GM21381 (cell line): ENCODE measurements around the gene NKX6-2.
"Not testable (repeated sequence)": the region's sequence is repeated elsewhere in the genome, so short reads cannot be mapped to it uniquely, and the experiment has no call there.

Source experiments
- ATAC-seq: cut with Tn5 transposase; IDR thresholded peaks from one replicate; pipeline ENCODE4 v1.9.1; 2021; ENCODE audit warnings: mild to moderate bottlenecking, moderate library complexity; ENCODE audit not compliant: unreplicated experiment

The NKX6-2 gene

GRCh38 chr10:132785723-132786475 lies at the start of gene NKX6-2:
TSS of gene NKX6-2 (minus strand) at chr10:132786147. CDS start at chr10:132785948, 199 bp downstream.
- ATAC-seq = no peak

DNA sequence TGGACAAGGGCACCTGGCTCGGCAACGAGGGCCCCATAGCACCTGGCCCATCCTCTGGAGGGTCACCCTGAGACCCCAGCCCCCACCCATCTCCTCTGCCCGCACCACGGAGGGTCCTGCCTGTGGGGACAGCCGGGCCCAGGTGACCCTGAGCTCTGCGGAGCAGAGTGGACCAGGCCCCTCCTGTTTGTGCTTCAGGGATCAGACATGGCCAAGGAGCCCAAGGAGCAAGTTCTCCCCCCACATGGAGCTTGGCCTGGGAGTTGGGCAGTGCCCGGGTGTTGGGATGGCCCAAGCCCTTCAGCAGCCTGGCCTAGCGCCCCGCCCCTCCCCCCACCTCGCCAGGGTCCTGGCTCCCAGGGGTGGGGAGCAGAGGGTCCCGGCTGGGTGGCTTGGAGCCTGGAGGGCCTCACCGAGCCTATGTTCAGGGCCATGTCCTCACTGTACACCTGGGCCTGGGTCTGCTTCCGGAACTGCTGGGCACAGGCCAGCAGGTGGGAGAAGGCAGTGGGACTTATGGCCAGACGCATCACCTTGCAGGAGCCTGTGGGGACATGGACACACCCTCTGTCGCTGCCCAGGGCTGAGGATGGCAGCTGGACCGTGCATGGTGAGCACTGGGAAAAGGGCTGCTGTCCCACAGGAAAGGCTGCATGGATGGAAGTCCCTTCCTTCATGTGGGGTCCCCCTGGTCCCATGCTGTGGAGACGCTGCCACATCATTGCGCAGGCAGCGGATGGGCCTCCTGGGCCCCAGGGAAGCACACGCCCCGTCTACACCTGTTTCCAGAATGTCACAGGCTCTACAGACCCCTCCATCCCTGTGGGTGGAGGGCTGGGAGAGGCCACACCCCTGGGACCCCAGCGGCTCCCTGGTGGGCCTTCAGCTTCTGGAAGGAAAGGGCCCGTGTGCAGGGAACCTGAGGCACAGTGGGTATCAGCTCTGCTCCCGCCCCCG lies 49.2 kb upstream of the NKX6-2 start:
- no peak for ATAC-seq

DNA sequence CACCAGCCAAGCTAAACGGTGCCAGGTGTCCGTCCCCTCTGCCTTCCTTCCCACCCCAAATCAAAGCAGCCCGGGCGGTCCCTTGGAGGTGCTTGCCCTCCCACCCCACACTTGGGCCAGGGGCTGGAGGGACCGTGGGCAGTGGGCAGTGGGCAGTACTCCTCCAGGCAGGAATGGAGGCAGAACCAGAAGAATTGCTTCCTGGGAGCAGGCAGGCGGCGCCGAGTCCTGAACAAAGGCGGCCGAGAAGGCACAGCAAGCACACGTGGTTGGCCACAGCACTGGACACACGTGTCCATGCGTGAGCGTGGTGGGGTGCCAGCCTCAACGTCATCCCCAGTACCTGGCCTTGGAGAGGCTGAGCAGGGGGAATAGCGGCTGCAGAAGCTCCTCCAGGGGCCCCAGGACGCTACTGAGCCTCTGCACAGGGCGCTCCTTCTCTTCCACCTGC lies 48.4 kb upstream of the NKX6-2 start:
- no peak for ATAC-seq

GRCh38 chr10:132833421-132834111 lies 47.6 kb upstream of the NKX6-2 start:
- ATAC-seq = no peak

DNA sequence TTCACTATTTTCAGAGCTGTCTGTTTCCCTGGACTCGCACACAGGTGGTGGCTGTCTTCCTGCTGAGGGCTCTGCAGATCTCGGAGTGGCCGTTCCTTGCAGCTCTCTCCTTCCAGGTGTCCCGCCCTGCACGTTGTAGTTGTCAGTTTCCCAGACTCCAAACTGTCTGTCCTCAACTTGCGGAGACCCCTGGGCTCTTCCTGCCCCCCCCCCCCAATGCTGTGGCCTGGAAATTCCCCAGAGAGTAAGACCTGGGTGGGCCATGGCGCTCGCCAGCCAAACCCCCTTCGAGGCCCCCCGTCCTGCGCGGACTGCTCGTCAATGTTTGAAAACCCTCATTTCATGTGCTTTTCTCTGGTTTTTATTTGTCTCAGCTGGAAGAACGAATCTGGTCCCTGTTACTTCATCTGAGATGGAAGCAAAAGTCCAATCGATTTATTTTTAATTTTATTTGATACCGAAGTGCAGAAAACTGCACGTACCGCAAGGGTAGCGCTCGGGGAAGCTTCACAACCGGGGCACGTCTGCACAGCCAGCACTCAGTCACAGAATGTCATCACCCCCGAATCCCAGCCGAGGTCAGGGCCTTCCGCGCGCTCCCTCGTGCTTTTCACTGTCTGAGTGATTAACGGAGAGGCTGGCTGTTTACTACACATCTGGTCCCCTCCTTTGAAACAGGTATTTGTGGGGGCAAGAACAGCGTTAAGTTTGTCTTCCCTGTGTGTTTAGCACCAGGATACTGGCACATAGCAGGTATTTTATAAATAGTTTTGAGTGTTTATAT lies 46.4 kb upstream of the NKX6-2 start:
- no peak for ATAC-seq

DNA sequence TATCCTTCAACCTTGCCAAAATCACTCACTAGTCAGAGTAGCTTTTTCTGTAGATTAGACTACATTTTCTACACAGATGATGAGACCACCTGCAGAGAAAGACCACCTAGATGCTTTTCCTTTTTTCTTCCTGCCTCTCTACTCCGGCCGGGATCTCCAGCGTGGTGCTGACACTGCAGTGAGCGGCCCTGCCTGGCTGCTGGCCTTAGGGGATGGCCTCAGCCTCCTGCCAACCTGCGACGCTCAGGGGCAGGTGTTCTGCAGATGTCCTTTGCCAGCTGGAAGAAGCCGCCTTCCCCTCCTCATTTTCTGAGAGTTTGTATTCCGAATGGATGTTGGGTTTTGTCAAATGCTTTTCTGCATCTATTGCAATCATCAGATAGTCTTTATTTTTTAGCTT lies 43.5 kb upstream of the NKX6-2 start:
- no peak for ATAC-seq

DNA sequence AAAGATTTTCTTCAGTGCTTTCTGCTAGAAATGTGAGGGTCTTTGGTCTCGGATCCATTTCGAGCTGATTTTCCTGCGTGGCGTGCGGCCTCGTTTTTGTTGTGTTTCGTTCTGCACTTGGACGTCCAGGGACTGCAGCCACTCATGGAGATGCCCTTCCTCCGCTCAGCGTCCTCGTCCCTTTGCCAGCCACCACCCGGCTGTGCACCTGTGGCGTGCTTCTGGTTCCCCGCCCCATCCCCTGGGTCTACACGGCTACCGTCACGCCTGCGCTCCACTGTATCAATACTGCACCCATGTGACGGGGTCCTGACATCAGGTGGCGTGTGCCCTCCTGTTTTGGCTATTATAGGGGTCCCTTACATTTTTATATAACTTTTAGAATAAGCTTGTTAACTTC lies 42.7 kb upstream of the NKX6-2 start:
- ATAC-seq = no peak

- no peak for ATAC-seq
Observed at GRCh38 chr10:132827861-132828539, 42.1 kb upstream of the NKX6-2 start.

GRCh38 chr10:132827423-132827789 lies 41.5 kb upstream of the NKX6-2 start:
- ATAC-seq = no peak

GRCh38 chr10:132826524-132827422 lies 40.8 kb upstream of the NKX6-2 start:
- ATAC-seq = no peak

- not testable (repeated sequence) for ATAC-seq
Observed at GRCh38 chr10:132825783-132826523, 40.0 kb upstream of the NKX6-2 start.

- ATAC-seq = no peak
Observed at GRCh38 chr10:132820056-132820455, 34.1 kb upstream of the NKX6-2 start.

GRCh38 chr10:132817701-132818211 lies 31.8 kb upstream of the NKX6-2 start:
- no peak for ATAC-seq

DNA sequence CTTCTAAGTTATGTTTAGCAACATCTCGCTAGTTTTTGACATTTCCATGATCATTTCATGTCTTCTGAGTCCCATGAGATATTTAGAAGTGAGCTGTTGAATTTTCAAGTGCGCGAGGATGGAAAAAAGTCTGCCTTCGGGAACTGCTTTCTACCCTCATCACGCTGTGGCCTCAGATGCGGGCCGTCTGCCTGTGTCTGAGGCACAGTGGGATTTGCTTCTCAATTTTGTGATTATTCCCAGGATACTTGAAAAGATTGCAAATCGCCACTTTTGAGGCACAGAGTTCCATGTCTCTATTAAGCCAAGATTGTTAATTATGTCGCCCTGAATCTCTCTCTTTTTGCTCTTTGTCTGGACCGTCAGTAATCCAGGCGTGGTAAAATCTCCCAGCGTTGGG lies 30.8 kb upstream of the NKX6-2 start:
- no peak for ATAC-seq

DNA sequence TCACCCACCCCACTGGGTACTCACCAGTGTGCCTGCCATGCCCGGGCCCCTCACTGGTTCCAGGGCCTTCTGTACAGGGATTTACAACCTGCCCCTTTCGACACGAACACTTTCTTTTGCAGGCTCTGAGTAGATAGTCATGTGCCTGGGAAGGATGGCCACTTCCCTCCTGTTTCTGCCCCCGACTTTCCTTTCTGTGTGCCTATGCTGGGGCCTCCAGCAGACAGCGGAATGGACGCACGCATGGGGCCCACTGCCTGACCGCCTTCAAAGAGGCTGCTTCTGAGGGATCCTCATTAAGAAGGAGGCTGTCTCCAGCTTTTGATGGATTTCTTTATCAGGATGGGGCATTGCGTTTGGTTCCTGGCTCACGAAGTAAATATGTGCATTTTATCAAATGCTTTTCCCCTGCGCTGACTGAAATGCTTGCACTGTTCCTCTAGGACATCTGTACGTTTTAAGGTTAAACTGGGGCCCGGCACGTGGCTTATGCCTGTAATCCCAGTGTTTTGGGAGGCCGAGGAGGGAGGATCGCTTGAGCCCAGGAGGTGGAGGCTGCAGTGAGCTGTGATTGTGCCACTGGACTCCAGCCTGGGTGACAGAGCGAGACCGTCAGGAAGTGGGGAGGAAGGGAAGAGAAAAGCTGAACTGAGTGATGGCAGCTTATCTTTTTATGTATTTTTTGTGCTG lies 29.4 kb upstream of the NKX6-2 start:
- ATAC-seq = no peak

DNA sequence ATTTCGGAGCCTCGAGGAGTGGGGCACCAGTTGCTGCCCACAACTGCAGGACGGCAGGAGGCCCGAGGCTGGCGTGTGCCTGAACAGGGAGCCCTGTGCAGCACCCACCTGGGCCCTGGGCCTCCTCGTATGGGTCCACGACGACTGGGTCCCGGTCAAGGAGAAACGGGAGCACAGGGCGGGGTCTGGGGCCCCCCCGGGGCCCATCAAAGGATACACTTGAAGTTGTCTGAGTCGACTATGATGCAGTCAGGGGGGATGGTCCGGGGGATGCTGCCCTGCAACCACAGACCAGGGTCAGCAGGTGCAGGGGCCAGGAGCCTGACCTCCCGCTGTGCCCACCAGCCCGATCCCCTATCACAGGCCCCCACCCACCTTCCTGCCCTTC lies 28.5 kb upstream of the NKX6-2 start:
- ATAC-seq = no peak
